Stimulated activated naive B cell treated with anti-CD40 and anti-IgM and Interleukin-4, amounts not matched to agents 10 μg/mL and 1 μg/mL and 100 μg/mL, for 72 hours (primary cell): ENCODE measurements around the gene DGKQ.
"Not testable (repeated sequence)": the region's sequence is repeated elsewhere in the genome, so short reads cannot be mapped to it uniquely, and the experiment has no call there.

Source experiments
- ATAC-seq, 2 donors: fragments of 150-1000 bp; cut with Tn5 transposase; replicated peaks; 2 replicates each; pipeline ENCODE4 v1.10.0; 2021; ENCODE audit warnings: moderate library complexity in 1 of 2
- DNase-seq: peaks from one replicate; pipeline ENCODE4 v3.0.0; 2021
- H3K27ac Mint-ChIP-seq: one replicate; pipeline ENCODE4 v1.8.0; 2022; ENCODE audit warnings: mild to moderate bottlenecking, mixed read lengths
- H3K27me3 Mint-ChIP-seq, 2 donors: one replicate each; pipeline ENCODE4 v1.8.0; 2022; ENCODE audit warnings: mixed read lengths in 2 of 2
- H3K36me3 Mint-ChIP-seq, 2 donors: one replicate each; pipeline ENCODE4 v1.8.0; 2022; ENCODE audit warnings: mixed read lengths in 2 of 2, mild to moderate bottlenecking in 1 of 2
- H3K4me1 Mint-ChIP-seq, 2 donors: one replicate each; pipeline ENCODE4 v1.8.0; 2022; ENCODE audit warnings: mixed read lengths in 2 of 2, mild to moderate bottlenecking in 1 of 2
- H3K4me3 Mint-ChIP-seq, 2 donors: one replicate each; pipeline ENCODE4 v1.8.0; 2022; ENCODE audit warnings: mild to moderate bottlenecking in 2 of 2, mixed read lengths in 2 of 2, moderate library complexity in 1 of 2
- H3K9me3 Mint-ChIP-seq, 2 donors: one replicate each; pipeline ENCODE4 v1.8.0; 2022; ENCODE audit warnings: mixed read lengths in 2 of 2, mild to moderate bottlenecking in 1 of 2

DGKQ gene

GRCh38 chr4:1003271-1004070, 30.1 kb upstream of the DGKQ start:
- Mint-ChIP-seq H3K36me3 (peaks cover 4% of the 10 kb centered on the region in 2 donors), H3K4me1 (peaks cover 11 to 41% of the 10 kb centered on the region in 2 donors), H3K27me3 (peaks cover 58 to 75% of the 10 kb centered on the region in 2 donors), H3K27ac (peak overlapping the region; percentile 75), H3K9me3 (peaks cover 0 to 4% of the 10 kb centered on the region in 2 donors), H3K4me3 (peak overlapping the region in 1 of 2 donors; percentile 39)
- DNase-seq (no peak), ATAC-seq (no peak)

DNA sequence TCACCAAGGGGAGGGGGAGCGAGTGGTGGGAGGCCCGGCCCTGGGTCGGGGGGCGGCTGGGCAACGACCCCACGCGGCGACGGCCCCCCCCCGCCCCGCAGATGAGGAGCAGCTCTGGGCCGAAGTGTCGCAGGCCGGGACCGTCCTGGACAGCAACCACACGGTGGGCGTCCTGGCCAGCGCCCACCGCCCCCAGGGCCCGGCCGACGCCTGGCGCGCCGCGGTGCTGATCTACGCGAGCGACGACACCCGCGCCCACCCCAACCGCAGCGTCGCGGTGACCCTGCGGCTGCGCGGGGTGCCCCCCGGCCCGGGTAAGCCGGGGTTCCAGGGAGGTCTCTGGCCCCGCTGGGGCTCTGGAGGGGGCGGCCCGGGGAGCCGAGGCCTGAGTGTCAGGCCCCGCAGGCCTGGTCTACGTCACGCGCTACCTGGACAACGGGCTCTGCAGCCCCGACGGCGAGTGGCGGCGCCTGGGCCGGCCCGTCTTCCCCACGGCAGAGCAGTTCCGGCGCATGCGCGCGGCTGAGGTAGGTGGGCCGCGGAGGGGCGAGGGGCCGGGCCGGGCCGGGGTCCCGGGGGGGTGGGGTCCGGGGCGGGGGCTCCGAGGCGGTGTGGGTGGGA, 29.4 kb upstream of the DGKQ start:
- Mint-ChIP-seq H3K27ac (no peak overlapping the region), H3K36me3 (peaks cover 4% of the 10 kb centered on the region in 2 donors), H3K9me3 (peaks cover 0 to 4% of the 10 kb centered on the region in 2 donors), H3K4me1 (peaks cover 9 to 41% of the 10 kb centered on the region in 2 donors), H3K27me3 (peaks cover 58 to 75% of the 10 kb centered on the region in 2 donors), H3K4me3 (no peak overlapping the region)
- DNase-seq (no peak), ATAC-seq (no peak)

GRCh38 chr4:1002131-1002630, 28.8 kb upstream of the DGKQ start:
- peaks cover 4% of the 10 kb centered on the region in 2 donors for H3K36me3 Mint-ChIP-seq
- H3K4me1 Mint-ChIP-seq = peaks cover 9 to 43% of the 10 kb centered on the region in 2 donors
- H3K4me3 Mint-ChIP-seq = peak overlapping the region in 1 of 2 donors; percentile 9
- H3K27me3 Mint-ChIP-seq = peaks cover 54 to 70% of the 10 kb centered on the region in 2 donors
- H3K9me3 Mint-ChIP-seq = peaks cover 0 to 4% of the 10 kb centered on the region in 2 donors
- no peak overlapping the region for H3K27ac Mint-ChIP-seq
- DNase-seq = no peak
- ATAC-seq = no peak

DNA sequence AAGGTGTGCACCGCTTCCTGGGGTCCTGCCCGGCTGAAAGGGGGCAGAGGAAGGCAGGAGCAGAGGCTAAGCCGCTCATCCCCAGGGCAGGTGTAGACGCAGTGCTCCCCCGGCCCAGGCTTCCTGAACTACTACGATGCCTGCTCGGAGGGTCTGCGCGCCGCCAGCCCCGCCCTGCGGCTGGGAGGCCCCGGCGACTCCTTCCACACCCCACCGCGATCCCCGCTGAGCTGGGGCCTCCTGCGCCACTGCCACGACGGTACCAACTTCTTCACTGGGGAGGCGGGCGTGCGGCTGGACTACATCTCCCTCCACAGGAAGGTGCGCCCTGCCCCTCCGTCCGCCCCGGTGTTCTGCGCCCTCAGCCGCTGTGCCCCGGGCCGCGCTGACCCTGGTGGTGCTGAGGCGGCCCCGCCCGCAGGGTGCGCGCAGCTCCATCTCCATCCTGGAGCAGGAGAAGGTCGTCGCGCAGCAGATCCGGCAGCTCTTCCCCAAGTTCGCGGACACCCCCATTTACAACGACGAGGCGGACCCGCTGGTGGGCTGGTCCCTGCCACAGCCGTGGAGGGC, 28.3 kb upstream of the DGKQ start:
- Mint-ChIP-seq H3K27ac (no peak overlapping the region), H3K27me3 (peaks cover 53 to 70% of the 10 kb centered on the region in 2 donors)

DNA sequence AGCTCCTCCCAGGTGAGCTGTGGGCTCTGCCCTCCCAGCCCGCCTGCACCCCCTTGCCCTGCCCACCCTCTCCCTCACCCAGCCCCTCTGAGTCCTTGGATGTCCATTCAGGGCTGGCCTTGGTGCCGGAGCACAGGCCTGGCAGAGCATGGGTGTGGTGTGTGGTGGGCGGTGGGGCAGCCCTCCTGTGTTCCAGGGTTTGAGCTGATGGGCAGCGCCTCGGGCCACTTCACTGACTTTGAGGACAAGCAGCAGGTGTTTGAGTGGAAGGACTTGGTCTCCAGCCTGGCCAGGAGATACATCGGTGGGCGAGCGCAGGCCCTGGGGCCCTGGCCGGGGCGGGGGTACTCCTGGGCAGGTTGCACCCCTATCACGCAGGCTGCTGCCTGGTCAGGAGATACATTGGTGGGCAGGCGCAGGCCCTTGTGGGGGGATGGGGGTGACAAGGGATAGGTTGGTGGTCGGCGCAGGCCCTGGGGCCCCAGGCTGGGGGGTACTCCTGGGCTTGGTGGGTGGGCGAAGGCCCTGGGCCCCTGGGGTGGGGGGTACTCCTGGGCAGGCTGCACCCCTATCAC, 27.4 kb upstream of the DGKQ start:
- H3K4me3 Mint-ChIP-seq = no peak overlapping the region
- H3K27me3 Mint-ChIP-seq = peaks cover 53 to 70% of the 10 kb centered on the region in 2 donors
- no peak overlapping the region for H3K27ac Mint-ChIP-seq
- peaks cover 15 to 48% of the 10 kb centered on the region in 2 donors for H3K4me1 Mint-ChIP-seq
- peaks cover 0 to 1% of the 10 kb centered on the region in 2 donors for H3K9me3 Mint-ChIP-seq
- no peak for ATAC-seq
- DNase-seq = no peak
- H3K36me3 Mint-ChIP-seq = peaks cover 0 to 1% of the 10 kb centered on the region in 2 donors

More for the DNA sequence above, 28.3 kb upstream of the DGKQ start:
- Mint-ChIP-seq H3K36me3 (peaks cover 0 to 1% of the 10 kb centered on the region in 2 donors), H3K9me3 (peaks cover 0 to 1% of the 10 kb centered on the region in 2 donors), H3K4me3 (no peak overlapping the region), H3K4me1 (peaks cover 12 to 43% of the 10 kb centered on the region in 2 donors)
- ATAC-seq (no peak), DNase-seq (no peak)

GRCh38 chr4:999882-1000425, 26.6 kb upstream of the DGKQ start:
- ATAC-seq (no peak), DNase-seq (no peak)
- no peak overlapping the region for H3K27ac Mint-ChIP-seq
- no peak overlapping the region for H3K4me3 Mint-ChIP-seq
- peaks cover 0 to 1% of the 10 kb centered on the region in 2 donors for H3K9me3 Mint-ChIP-seq
- peaks cover 0 to 1% of the 10 kb centered on the region in 2 donors for H3K36me3 Mint-ChIP-seq
- peaks cover 15 to 48% of the 10 kb centered on the region in 2 donors for H3K4me1 Mint-ChIP-seq
- H3K27me3 Mint-ChIP-seq = peaks cover 52 to 69% of the 10 kb centered on the region in 2 donors

GRCh38 chr4:999240-999863, 26.0 kb upstream of the DGKQ start:
- not testable (repeated sequence) for ATAC-seq, H3K9me3 Mint-ChIP-seq, H3K36me3 Mint-ChIP-seq, H3K27ac Mint-ChIP-seq, H3K4me3 Mint-ChIP-seq, DNase-seq
- Mint-ChIP-seq H3K4me1 (peaks cover 13 to 48% of the 10 kb centered on the region in 2 donors), H3K27me3 (peaks cover 46 to 63% of the 10 kb centered on the region in 2 donors)

DNA sequence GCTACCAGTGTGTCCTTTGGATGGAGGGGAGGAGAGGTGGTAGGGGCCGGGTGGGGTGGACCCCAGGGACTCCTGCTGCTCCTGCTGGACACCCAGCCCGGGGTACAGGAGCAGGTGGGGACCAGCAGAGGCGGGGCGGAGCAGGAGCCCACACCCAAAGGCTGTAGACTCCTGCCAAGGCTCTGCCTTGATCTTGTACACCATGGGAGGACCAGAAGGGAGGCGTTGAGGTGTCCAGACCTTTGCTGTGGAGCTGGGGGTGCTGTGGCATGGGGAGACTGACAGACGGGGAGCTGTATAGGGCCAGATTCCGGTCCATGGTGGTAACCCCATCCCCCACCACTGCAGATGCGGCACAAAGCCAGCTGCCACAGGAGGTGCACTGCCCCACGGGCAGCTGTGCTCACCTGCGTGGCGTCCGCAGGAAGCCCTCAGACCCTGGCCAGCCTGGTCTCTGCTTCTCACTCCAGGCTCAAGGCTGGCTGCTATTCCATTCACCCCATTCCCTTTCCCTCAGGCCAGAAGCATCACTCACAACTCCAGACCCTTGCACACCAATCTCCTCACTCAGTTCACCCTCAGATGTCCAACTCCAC, 24.8 kb upstream of the DGKQ start:
- Mint-ChIP-seq H3K9me3 (peaks cover 0 to 1% of the 10 kb centered on the region in 2 donors), H3K4me1 (peaks cover 13 to 48% of the 10 kb centered on the region in 2 donors), H3K36me3 (peaks cover 0 to 1% of the 10 kb centered on the region in 2 donors), H3K4me3 (no peak overlapping the region), H3K27me3 (peaks cover 40 to 52% of the 10 kb centered on the region in 2 donors), H3K27ac (no peak overlapping the region)
- peak; percentile 8 to 10 for ATAC-seq
- no peak for DNase-seq

DNA sequence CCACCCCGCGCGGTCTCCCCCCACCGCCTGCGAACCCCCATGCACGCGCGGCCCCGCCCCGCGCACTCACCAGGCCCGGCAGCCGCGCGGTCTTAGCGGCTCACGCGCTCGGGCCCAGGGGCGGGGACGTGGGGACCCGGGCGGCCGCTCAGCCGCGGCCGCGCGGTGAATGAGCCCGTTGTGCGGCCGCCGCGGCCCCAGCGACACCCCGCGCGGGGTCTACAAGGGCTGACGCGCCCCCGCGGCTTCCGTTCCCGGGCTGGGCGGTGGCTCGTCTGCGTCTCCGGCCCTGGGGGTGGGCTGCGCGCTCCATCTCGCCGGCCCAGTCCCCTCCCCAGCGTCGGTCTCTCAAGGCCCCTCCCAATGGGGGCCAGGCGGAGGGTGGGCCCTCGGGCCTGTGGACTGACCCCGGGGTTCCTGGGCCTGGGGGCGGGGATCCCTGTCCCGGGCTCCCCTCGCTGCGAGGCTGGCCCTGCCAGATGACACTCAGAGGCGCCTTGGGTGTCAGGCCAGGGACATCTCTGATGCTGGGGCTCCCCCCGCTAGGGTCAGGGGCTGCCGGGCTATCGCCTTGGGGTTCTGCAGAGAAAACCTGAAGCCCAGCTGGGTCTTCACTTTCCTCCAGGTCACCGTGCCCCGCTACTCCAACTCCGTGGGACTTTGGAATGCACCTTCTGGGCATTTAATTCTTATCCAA, 24.2 kb upstream of the DGKQ start:
- Mint-ChIP-seq H3K27me3 (peaks cover 40 to 51% of the 10 kb centered on the region in 2 donors), H3K9me3 (peaks cover 0 to 1% of the 10 kb centered on the region in 2 donors), H3K4me1 (peaks cover 13 to 53% of the 10 kb centered on the region in 2 donors), H3K27ac (no peak overlapping the region), H3K4me3 (peak overlapping the region in 1 of 2 donors; percentile 19), H3K36me3 (peaks cover 0 to 3% of the 10 kb centered on the region in 2 donors)
- ATAC-seq (peak; percentile 38 to 48), DNase-seq (no peak)

DNA sequence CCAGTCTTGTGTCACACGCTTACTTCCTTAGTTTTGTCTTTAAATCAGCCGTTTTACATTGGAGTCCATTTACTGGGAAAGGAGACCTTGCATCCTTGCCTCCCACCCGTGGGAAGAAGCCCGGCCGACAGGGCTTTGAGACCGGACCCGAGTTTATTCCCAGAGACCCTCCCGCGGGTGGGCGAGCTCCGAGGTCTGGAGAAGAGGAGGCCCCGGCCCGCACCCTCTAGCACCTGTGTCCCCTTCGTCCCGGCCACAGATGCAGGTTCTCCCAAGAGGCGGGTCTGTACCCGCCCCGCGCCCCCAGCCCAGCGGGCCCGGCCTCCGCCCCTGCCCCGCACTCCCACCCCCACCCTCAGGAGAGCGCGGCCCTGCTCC, 23.6 kb upstream of the DGKQ start:
- peak overlapping the region; percentile 63 for H3K27ac Mint-ChIP-seq
- peaks cover 0 to 1% of the 10 kb centered on the region in 2 donors for H3K9me3 Mint-ChIP-seq
- peaks cover 11 to 56% of the 10 kb centered on the region in 2 donors for H3K4me1 Mint-ChIP-seq
- H3K4me3 Mint-ChIP-seq = peak overlapping the region in 1 of 2 donors; percentile 0
- H3K27me3 Mint-ChIP-seq = peaks cover 36 to 46% of the 10 kb centered on the region in 2 donors
- peaks cover 3 to 4% of the 10 kb centered on the region in 2 donors for H3K36me3 Mint-ChIP-seq
- no peak for ATAC-seq
- DNase-seq = no peak

- Mint-ChIP-seq H3K27ac (no peak overlapping the region), H3K4me1 (peaks cover 11 to 53% of the 10 kb centered on the region in 2 donors), H3K4me3 (peak overlapping the region in 1 of 2 donors; percentile 28), H3K27me3 (peaks cover 35 to 40% of the 10 kb centered on the region in 2 donors), H3K36me3 (peaks cover 3 to 4% of the 10 kb centered on the region in 2 donors), H3K9me3 (peaks cover 0 to 1% of the 10 kb centered on the region in 2 donors)
- DNase-seq = no peak
- no peak for ATAC-seq
These were observed 22.9 kb upstream of the DGKQ start for GRCh38 chr4:996030-996996.
